Measurements from ENCODE around the gene SMOC2. TPM values are rescaled to one million over a fixed set of nuclear protein-coding genes. Genes with fewer than 3 reads are reported as not detected.

SMOC2 gene
- total RNA-seq, 4 donors from 2014 or later, result 30.5 to 52.4 (median 37.9) TPM

- TF ChIP-seq, protein P1, sequence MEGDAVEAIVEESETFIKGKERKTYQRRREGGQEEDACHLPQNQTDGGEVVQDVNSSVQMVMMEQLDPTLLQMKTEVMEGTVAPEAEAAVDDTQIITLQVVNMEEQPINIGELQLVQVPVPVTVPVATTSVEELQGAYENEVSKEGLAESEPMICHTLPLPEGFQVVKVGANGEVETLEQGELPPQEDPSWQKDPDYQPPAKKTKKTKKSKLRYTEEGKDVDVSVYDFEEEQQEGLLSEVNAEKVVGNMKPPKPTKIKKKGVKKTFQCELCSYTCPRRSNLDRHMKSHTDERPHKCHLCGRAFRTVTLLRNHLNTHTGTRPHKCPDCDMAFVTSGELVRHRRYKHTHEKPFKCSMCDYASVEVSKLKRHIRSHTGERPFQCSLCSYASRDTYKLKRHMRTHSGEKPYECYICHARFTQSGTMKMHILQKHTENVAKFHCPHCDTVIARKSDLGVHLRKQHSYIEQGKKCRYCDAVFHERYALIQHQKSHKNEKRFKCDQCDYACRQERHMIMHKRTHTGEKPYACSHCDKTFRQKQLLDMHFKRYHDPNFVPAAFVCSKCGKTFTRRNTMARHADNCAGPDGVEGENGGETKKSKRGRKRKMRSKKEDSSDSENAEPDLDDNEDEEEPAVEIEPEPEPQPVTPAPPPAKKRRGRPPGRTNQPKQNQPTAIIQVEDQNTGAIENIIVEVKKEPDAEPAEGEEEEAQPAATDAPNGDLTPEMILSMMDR (IDR thresholded peaks at IDR 0.05; ENCODE audit: low read depth), result no peak
These were observed 258.8 kb downstream of the SMOC2 start for GRCh38 chr6:168699631-168700295.

DNA sequence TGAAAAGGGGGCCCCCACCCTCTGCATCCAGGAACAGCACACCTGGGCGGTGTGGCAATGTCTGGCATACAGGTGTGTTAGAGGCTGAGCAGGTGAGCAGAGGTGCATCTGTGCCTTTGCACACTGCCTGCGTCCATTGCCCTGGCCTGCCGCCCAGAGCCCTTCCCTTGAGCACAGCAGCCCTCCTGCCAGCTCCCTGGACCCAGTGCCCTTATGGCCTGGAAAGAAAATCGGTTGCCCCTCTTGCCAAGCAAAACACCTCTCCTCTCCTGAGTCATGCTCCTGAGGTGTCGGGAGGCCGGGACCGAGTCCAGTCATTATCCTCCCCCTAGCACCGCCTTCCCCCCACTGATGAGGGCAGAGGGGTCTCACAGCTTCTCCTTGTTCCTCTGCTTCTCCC, 259.9 kb downstream of the SMOC2 start:
- TF ChIP-seq, protein P1 (IDR thresholded peaks at IDR 0.05; ENCODE audit: low read depth), result no peak

DNA sequence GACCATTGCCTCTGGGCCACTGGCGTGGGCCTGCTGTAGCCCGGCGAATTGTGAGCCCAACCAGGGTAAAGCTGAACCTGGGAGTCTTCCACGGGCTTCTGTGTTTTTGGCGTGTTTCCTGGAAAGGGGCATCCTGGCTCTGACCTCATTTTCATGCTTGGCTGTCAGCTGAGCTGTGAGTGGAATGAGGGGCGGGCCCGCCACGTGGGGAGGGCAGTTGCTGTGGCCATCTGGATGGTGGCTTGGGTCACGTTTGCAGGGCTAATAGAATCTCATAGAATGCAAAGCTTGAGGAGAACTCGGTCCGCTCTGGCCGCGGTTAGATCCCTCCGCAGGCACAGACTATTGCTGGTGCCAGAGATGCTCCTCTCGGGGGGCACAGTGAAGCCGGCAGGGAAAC, 263.0 kb downstream of the SMOC2 start:
- TF ChIP-seq, protein P1 (IDR thresholded peaks at IDR 0.05; ENCODE audit: low read depth), result no peak

GRCh38 chr6:168704678-168705077, 263.7 kb downstream of the SMOC2 start:
- TF ChIP-seq, protein P1 (IDR thresholded peaks at IDR 0.05; ENCODE audit: low read depth), result no peak

GRCh38 chr6:168706471-168707177, 265.6 kb downstream of the SMOC2 start:
- TF ChIP-seq, protein P1 (IDR thresholded peaks at IDR 0.05; ENCODE audit: low read depth), result no peak

GRCh38 chr6:168708526-168708925, 267.5 kb downstream of the SMOC2 start:
- TF ChIP-seq, protein P1 (IDR thresholded peaks at IDR 0.05; ENCODE audit: low read depth), result no peak

DNA sequence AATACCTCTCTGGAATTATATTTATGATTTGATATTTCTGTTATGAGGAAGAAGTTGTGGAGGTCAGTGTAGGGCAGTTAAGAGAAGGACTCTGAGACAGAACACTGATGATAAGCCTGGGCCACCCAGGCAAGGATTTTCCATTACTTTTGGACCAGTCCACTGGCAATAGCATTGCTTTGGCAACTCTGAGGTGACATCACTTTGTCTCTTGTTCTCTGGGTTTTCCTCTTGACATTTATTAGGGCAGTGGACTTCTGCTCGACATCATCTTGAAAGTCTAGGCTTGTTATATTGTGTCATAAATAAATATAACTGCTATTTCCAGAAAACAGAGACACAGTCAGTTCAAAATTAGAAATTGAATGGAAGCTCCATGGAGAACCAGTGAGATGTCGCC, 268.0 kb downstream of the SMOC2 start:
- TF ChIP-seq, protein P1 (IDR thresholded peaks at IDR 0.05; ENCODE audit: low read depth), result no peak
